Frontal cortex (tissue), 4 donors: ENCODE data around the gene NPIPB12. TPM values are rescaled to one million over a fixed set of nuclear protein-coding genes. Genes with fewer than 3 reads are reported as not detected.
"Not testable (repeated sequence)": the region's sequence is repeated elsewhere in the genome, so short reads cannot be mapped to it uniquely, and the experiment has no call there.

Experiments used
- DNase-seq, 2 donors: peaks; one replicate each; pipeline ENCODE4 v3.0.0; 2012; ENCODE audit warnings: low spot score in 2 of 2
- FAIRE-seq: peaks from 2 replicates; lab custom pipeline; 2012; peaks lifted over from hg19 to GRCh38; lab: Jason Lieb, UNC
- small RNA-seq: library from RNA; depleted of rRNA; stranded (forward); fragments of <200 nt; gene quantifications from one replicate; pipeline ENCODE3, GENCODE V24; 2014
- total RNA-seq: library from RNA; depleted of rRNA; stranded (reverse); fragments of >200 nt; gene quantifications from one replicate; pipeline ENCODE4 v1.2.3, GENCODE V29; 2014
- donor health status: control.
- donor health status: control.
- donor health status: control.

The NPIPB12 gene
- 24.5 TPM for total RNA-seq

DNA sequence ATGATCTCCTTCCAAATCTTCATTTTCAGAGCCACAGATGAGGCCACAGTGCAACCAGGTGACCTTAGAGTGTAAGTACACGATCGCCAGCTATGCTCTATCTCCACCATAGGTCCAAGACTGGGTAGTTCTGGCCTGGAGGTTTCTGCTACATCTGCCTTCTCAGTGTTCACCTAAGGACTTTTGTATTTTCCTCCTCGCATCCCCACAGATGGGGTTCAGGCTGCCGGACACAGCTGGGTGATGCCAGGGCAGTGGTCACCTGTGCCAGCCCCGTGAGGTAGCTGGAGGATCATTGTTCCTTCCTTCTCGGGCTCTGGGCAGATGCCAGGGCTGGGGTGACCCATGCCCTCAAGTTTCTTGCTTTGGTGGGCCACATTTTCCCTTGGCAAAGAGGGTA is at the start of gene NPIPB12:
NPIPB12 (minus strand) TSS at position 101 of the 400 bp plus-strand sequence.
- DNase-seq, FAIRE-seq: not testable (repeated sequence)

DNA sequence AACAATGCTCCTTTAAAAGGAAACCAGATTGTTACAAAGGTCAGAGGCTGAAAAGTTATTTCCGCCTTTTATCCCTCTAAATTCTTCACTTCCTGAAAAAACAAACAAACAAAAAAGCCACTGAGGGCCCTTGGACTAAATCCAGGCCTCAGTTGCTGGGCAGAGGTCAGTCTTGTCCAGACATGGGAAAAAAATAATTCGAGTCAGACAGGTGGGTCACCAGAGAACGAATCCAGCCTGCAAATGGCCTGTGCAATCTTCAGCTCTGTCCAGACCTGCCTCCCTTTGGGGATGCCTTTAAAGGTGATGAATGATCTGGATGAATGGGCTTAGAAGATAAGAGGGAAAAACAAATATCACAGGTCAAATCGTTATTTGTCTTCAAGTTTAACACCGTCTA is 15.3 kb upstream of the NPIPB12 start:
- not testable (repeated sequence) for FAIRE-seq, DNase-seq

DNA sequence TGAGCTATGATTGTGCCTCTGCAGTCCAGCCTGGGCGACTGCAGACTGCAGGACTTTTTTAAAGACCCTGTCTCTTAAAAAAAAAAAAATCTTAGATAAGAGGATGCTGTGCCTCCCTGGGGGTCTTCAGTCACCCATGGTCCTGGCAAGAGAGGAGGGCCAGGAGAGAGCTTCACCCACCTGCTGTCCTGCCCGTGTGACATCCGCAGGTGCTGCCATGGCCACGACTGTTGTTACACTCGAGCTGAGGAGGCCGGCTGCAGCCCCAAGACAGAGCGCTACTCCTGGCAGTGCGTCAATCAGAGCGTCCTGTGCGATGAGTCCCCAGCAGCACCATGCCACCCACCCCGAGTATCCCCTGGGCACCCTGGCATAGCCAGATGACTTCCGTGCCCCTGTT is 23.9 kb downstream of the NPIPB12 start:
- FAIRE-seq, DNase-seq: not testable (repeated sequence)

DNA sequence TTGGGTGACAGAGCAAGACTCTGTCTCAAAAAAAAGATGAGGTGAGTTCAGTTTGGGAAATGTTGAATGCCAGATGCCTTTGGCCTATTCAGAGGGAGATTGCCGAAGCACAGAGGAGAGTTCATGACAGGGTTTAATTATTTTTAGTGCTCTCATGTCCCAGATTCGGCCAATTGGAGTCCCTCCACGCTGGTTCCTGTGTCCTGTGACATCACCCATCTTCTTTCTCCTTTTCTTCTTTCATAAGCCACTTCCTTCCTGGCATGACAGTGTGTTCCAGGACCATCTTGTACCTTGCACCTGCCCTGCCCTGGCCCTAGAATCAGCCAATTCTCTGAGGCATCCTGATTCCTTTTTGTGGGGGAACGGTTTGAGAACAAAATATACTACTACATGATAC is 34.1 kb downstream of the NPIPB12 start:
- FAIRE-seq, DNase-seq: not testable (repeated sequence)

DNA sequence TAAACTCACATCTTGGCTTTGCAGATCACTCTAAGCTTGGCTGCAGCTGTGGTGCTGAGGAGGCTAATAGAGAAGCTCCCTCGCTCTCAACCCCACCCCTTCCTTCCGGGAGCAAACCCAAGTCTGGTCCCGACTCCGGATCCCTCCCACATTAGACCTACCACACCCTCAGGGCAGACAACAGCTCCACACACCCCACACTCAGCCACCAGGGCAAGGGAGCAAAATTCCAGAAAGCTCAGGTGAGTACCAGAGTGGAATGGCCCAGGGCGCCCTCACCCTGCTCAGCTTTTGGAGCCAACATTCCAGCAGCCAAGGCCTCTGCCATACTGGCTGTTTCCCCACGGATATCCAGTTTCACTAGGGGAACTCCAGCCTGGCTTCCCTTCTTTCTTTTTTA is 36.5 kb downstream of the NPIPB12 start:
- DNase-seq, FAIRE-seq: not testable (repeated sequence)

DNA sequence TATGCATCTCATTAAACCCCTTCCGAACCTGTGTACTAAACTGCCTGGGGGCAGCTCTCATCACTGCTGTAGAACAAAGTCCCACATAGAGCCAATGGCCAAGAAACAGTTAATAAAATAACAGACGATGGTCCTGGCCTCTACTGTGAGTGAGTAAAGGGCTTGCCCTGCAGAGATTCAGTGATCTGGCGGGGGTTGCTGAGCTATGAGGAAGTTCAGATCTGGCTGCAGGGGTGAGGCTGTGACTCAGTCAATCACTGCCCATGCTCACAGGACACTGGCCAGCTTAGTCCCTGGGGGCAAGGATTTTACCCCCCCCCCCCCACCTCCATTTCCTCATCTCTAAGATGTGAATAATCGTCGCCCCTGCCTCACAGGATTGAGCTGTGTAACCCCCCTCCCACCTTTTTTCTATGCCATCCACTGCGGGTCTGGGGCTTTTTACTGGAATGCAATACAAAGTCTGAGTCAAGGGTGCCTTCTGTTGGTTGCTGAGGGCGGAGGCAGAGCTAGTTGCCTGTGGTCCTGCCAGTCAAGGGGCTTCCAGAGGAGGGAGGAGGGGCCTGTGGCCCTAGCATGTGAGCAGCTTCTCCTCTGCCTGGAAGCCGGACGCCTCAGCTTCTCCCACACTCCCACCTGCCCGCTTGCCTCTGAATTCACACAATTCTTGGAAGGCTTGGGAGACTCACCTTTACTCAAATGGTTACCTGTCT is 38.4 kb downstream of the NPIPB12 start:
- not testable (repeated sequence) for FAIRE-seq, DNase-seq

DNA sequence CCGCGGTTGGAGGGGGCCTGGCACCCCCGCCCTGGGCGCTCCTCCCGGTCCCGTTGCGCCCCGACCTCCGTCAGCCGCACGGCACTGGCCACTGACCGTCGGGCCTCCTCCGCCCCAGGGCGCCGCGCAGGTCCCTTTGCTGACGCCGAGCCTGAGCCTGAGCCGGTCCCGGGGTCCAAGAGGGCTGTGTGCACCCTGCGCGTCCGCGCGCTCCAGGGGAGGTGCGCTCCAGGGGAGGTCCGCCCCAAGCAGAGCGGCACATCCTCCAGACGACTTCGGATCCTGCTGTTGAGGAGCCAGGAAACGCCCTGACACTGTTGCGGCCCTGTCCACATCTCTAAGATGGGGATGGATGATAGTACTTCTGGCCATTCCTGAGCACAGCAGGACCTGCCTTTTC is 39.3 kb downstream of the NPIPB12 start:
- not testable (repeated sequence) for DNase-seq, FAIRE-seq

DNA sequence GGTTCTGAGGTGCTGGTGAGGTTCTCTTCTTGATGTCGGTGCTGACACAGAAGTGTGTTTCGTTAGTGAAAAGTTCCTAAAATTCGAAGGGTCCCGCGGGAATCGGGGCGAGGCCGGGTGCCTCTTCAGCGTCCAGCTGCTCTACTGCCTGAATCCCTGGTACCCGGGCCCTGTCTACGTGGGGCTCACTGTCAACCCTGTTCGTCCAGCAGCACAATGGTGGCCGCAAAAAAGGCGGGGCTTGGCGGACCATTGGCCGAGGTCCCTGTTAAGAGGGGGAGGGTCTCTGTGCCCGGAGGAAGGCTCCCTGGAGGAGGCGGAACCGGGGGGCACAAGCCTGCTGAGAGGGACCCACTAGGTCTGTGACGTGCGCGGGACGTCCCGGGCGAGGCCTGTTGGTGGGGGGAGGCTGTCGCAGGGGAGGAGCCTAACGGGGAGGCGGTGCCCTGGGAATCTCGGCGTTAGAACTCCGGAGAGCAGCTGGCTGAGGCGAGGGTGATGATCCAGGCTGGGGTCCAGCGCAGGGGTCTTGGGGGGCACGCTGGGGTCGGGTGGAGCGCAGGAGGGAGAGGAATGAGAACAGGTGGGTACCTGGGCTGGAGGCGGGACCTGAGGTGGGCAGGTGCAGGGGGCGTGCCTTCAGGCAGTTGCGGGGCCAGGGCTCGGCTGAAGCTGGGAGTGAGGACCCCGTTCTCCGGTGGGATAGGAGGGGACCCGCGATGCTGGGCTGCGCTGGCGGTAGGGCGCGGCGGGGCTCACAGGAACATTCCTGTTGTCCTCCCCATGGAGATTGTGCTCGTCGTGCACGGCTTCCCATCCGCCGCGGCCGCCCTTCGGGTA is 40.0 kb downstream of the NPIPB12 start:
- FAIRE-seq, DNase-seq: not testable (repeated sequence)

DNA sequence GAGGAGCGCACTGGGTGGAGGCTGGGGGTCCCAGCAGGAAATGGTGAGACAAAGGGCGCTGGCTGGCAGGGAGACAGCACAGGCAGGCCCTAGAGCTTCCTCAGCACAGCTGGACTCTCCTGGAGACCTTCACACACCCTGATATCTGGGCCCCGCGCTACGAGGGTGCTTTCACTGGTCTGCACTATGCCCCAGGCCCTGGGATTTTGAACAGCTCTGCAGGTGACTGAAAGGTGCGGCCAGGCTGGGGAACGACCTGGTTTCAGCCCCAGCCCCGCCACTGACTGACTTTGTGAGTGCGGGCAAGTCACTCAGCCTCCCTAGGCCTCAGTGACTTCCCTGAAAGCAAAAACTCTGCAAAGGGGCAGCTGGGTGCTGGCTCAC is 45.6 kb downstream of the NPIPB12 start:
- FAIRE-seq = not testable (repeated sequence)

DNA sequence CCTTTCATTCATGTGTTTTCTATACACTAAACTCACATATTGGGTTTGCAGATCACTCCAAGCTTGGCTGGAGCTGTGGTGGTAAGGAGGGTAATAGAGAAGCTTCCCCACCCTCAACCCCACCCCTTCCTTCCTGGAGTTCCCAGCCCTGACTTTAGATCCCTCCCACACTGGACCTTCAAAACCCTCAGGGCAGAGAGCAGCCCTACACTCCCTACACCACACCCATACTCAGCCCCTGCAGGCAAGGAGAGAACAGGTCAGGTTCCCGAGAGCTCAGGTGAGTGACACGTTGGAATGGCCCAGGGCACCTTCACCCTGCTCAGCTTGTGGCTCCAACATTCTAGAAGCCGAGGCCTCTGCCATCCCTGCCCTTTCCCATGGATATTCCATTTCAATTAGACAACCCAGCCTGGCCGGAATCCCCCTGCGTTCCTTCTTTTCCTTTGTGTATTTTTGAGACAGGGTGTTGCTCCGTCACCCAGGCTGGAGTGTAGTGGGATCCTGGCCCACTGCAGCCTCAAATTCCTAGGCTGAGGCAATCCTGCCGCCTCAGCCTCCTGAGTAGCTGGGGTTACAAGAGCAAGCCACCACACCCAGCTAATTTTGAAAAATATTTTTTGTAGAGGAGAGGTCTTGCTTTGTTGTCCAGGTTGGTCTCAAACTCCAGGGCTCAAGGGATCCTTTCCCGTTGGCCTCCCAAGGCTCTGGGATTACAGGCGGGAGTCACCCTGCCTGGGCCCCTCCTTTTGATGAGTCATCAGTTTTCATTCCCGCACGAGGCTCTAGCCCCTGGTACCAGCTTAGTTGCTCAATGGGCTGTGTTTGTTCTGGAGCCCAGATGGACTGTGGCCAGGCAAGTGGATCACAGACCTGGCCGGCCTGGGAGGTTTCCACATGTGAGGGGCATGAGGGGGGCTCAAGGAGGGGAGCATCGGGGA is 46.2 kb downstream of the NPIPB12 start, which contains the start of gene SULT1A4:
SULT1A4 (plus strand) TSS at position 208 of the 941 bp plus-strand sequence. CDS start 1,473 bp downstream, outside the sequence.
- not testable (repeated sequence) for DNase-seq, FAIRE-seq

More for the DNA sequence above, 45.6 kb downstream of the NPIPB12 start:
- DNase-seq = not testable (repeated sequence)

DNA sequence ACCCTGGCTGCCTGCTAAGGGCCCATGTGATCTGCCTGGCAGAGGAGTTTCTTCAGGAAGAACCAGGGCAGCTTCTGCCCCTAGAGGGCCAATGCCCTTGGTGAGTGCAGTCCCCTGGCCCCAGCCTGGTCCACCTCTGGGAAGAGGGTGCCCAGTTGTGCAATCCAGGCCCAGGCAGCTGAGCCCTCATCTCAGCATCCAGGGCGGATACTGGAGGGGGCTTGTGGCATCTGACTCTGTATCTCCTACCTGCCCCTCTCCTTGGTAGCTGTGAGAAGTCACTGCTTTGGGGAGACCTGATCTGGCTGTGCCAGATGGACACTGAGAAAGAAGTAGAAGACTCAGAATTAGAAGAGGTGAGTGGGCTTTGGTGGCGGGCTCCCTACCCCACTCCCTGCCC is 48.5 kb downstream of the NPIPB12 start:
- DNase-seq, FAIRE-seq: not testable (repeated sequence)

DNA sequence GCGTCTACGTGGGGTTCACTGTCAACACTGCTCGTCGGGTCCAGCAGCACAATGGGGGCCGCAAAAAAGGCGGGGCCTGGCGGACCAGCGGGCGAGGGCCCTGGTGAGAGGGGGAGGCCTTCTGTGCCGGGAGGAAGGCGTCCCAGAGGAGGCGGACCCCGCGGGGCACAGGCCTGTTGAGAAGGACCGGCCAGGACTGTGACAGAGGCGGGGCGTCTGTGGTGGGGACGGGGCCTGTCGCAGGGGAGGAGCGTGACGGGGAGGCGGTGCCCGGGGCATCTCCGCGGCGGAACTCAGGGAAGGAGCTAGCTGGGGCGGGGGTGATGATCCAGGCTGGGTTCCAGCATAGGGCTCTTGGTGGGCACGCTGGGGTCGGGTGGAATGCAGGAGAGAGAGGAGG is 51.4 kb downstream of the NPIPB12 start:
- not testable (repeated sequence) for FAIRE-seq, DNase-seq

DNA sequence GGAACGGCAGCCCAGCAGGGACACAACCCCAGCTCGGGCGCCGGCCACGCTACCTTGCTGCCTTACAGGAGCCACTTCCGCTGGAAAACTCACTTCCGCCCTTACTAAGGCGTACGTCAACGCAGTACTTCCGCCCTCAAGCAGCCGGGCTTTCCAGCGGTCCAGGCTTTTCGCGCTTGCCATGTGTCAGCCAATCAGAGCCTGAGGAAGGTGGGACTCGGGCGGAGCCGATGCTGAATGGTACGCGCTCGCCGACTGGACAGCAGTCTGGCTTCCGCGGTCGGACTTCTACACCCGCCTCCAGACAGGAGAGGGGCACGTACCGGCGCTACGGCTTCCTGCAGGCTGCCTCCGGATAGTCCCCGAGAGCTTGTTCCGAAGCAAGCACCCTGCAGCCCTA is 51.9 kb downstream of the NPIPB12 start, which contains the start of the genes BOLA2 and SLX1B:
BOLA2 (minus strand) TSS at position 83 of the 400 bp plus-strand sequence. CDS start 98 bp downstream, outside the sequence.
SLX1B (plus strand) TSS at position 265 of the 400 bp plus-strand sequence.
- peak; percentile 89 for FAIRE-seq
- not testable (repeated sequence) for DNase-seq

DNA sequence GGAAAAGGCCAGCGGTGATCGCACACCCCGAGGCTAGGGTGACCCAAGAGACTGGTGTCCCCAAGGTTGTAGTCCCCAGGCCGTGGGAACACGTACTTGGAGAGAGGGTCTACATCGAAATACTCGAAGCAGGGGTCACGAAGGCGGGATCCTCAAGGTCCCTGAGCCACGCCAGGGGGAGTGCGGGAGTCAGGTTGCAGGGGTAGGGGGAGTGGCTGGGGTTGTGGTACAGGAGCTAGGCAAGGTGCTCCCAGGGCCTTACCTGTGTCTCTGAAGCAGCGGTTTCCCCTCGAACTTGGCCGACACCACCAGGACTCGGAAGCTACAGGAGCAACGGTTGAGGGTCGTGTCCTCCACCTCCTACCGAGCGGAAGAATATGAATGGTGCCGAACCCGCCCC is 52.5 kb downstream of the NPIPB12 start:
- not testable (repeated sequence) for FAIRE-seq, DNase-seq

Small RNA genes lying within 50 kb of the gene (small RNA-seq; reads per million reads assigned to genes)
- not detected for gene AC133555.2

Other genes with a start within 250 kb of the NPIPB12 start
- gene NPIPB11, start 99.7 kb downstream of the NPIPB12 start, total RNA-seq = under 0.01 TPM
- gene BOLA2, start 52.1 kb downstream of the NPIPB12 start, total RNA-seq = 51.8 TPM
- 6.1 TPM for gene SLX1B, start 51.9 kb downstream of the NPIPB12 start, total RNA-seq
- 3.3 TPM for gene SULT1A4, start 46.5 kb downstream of the NPIPB12 start, total RNA-seq
- gene SPN, start 156.8 kb upstream of the NPIPB12 start, total RNA-seq = under 0.01 TPM
- 2.9 TPM for gene QPRT, start 172.8 kb upstream of the NPIPB12 start, total RNA-seq
- 0.41 TPM for gene C16orf54, start 239.6 kb upstream of the NPIPB12 start, total RNA-seq